ENCODE data around the gene MT2A.

MT2A gene

GRCh38 chr16:56652600-56652999 is 44.2 kb downstream of the MT2A start:
- H3K4me1 ChIP-seq (ENCODE audit: insufficient read depth, poor library complexity, severe bottlenecking), result peaks cover 18% of the 10 kb centered on the region
- H3K27ac ChIP-seq (ENCODE audit: poor library complexity, severe bottlenecking), result no peak overlapping the region
- TF ChIP-seq, protein P1, sequence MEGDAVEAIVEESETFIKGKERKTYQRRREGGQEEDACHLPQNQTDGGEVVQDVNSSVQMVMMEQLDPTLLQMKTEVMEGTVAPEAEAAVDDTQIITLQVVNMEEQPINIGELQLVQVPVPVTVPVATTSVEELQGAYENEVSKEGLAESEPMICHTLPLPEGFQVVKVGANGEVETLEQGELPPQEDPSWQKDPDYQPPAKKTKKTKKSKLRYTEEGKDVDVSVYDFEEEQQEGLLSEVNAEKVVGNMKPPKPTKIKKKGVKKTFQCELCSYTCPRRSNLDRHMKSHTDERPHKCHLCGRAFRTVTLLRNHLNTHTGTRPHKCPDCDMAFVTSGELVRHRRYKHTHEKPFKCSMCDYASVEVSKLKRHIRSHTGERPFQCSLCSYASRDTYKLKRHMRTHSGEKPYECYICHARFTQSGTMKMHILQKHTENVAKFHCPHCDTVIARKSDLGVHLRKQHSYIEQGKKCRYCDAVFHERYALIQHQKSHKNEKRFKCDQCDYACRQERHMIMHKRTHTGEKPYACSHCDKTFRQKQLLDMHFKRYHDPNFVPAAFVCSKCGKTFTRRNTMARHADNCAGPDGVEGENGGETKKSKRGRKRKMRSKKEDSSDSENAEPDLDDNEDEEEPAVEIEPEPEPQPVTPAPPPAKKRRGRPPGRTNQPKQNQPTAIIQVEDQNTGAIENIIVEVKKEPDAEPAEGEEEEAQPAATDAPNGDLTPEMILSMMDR (IDR thresholded peaks at IDR 0.05; ENCODE audit: poor library complexity, severe bottlenecking), result no peak
- no peaks in the 10 kb centered on the region for H3K27me3 ChIP-seq (ENCODE audit: insufficient read depth, poor library complexity, severe bottlenecking)
- no peaks in the 10 kb centered on the region for H3K36me3 ChIP-seq (ENCODE audit: low read depth)
- no peaks in the 10 kb centered on the region for H3K9me3 ChIP-seq (ENCODE audit: severe bottlenecking)
- ATAC-seq (ENCODE audit: low read depth) (no peak), DNase-seq (ENCODE audit: low spot score) (no peak)
- no peak overlapping the region for H3K4me3 ChIP-seq (ENCODE audit: severe bottlenecking)

- DNase-seq (ENCODE audit: low spot score), result no peak
- no peak overlapping the region for H3K27ac ChIP-seq (ENCODE audit: poor library complexity, severe bottlenecking)
- no peaks in the 10 kb centered on the region for H3K9me3 ChIP-seq (ENCODE audit: severe bottlenecking)
- TF ChIP-seq, protein P1 (IDR thresholded peaks at IDR 0.05; ENCODE audit: poor library complexity, severe bottlenecking), result no peak
- no peaks in the 10 kb centered on the region for H3K27me3 ChIP-seq (ENCODE audit: insufficient read depth, poor library complexity, severe bottlenecking)
- ATAC-seq (ENCODE audit: low read depth), result no peak
- H3K36me3 ChIP-seq (ENCODE audit: low read depth), result no peaks in the 10 kb centered on the region
- peaks cover 18% of the 10 kb centered on the region for H3K4me1 ChIP-seq (ENCODE audit: insufficient read depth, poor library complexity, severe bottlenecking)
- no peak overlapping the region for H3K4me3 ChIP-seq (ENCODE audit: severe bottlenecking)
These were observed 44.8 kb downstream of the MT2A start for GRCh38 chr16:56653218-56653617.

DNA sequence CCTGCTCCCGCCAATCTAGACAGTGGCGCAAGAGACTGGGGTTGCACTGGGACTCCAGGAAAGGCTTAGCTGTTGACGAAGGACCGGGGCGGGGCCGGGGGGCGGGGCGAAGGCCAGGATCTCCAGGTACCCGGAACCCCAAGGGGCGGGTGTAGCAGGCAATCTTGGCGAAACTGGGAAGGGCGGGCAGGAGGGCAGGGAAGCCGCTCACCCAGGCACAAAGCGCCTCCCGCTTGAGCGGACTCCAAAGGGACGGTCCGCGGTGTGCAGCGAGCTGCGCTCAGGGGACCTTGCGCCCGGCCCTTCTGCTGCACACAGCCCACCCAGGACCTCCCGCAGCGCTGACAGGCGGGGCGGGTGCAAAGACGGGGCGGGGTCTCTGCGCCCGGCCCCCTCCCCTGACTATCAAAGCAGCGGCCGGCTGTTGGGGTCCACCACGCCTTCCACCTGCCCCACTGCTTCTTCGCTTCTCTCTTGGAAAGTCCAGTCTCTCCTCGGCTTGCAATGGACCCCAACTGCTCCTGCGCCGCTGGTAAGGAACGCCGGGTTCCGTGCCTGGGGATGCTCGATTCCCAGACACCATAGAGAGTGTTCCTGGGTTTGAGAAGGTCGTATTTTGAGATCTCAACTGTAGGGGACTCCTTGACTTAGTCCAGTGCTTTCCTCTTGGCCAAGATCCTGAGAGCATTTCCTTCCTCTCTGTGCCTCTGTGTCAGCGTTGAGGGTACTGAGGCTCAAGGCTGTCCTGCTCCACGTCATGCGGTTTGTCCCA is 49.4 kb downstream of the MT2A start, which contains the start of gene MT1F:
Gene MT1F, plus strand, starts transcription at position 405 of the 772 bp plus-strand sequence. Its CDS starts 100 bp downstream, at position 505.
- H3K4me3 ChIP-seq (ENCODE audit: severe bottlenecking), result peak within 1 kb of the TSS; percentile 42
- no peaks in the 10 kb centered on the region for H3K9me3 ChIP-seq (ENCODE audit: severe bottlenecking)
- no peaks in the 10 kb centered on the region for H3K27me3 ChIP-seq (ENCODE audit: insufficient read depth, poor library complexity, severe bottlenecking)
- ATAC-seq (ENCODE audit: low read depth), result peak; percentile 94
- H3K36me3 ChIP-seq (ENCODE audit: low read depth), result no peaks in the 10 kb centered on the region
- peaks cover 3% of the 10 kb centered on the region for H3K4me1 ChIP-seq (ENCODE audit: insufficient read depth, poor library complexity, severe bottlenecking)
- peak within 1 kb of the TSS; percentile 3 for H3K27ac ChIP-seq (ENCODE audit: poor library complexity, severe bottlenecking)
- TF ChIP-seq, protein P1 (IDR thresholded peaks at IDR 0.05; ENCODE audit: poor library complexity, severe bottlenecking), result no peak
- peak; percentile 93 for DNase-seq (ENCODE audit: low spot score)

DNA sequence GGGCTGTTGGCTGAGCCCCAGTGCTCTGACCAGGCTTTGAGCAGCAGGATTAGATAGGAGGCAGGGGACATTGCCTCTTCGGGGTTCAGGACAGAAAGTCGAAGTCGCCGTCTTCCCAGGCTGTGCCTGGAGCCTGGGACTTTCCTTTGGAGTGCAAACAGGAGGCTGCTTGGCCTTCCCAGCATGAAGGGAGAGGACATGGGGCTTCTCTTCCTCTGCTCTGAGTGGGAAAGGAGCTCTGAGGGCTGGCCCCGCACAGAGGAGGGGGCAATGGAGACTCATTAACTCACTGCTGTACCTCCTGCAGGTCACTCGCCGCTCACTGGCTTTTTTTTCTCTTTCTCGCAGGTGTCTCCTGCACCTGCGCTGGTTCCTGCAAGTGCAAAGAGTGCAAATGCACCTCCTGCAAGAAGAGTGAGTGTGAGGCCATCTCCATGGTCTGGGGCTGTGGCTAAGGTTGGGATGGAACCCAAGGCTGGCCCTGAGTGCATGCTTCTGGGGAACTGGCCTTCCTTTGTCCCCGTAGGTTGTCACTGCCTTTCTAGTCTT is 50.0 kb downstream of the MT2A start:
- no peaks in the 10 kb centered on the region for H3K27me3 ChIP-seq (ENCODE audit: insufficient read depth, poor library complexity, severe bottlenecking)
- no peak overlapping the region for H3K27ac ChIP-seq (ENCODE audit: poor library complexity, severe bottlenecking)
- peak overlapping the region; percentile 42 for H3K4me3 ChIP-seq (ENCODE audit: severe bottlenecking)

More for the DNA sequence above, 50.0 kb downstream of the MT2A start:
- DNase-seq (ENCODE audit: low spot score), result no peak
- no peaks in the 10 kb centered on the region for H3K9me3 ChIP-seq (ENCODE audit: severe bottlenecking)
- peaks cover 3% of the 10 kb centered on the region for H3K4me1 ChIP-seq (ENCODE audit: insufficient read depth, poor library complexity, severe bottlenecking)
- H3K36me3 ChIP-seq (ENCODE audit: low read depth), result no peaks in the 10 kb centered on the region
- TF ChIP-seq, protein P1 (IDR thresholded peaks at IDR 0.05; ENCODE audit: poor library complexity, severe bottlenecking), result no peak
- ATAC-seq (ENCODE audit: low read depth), result no peak
